K562 (cell line): Measurements from ENCODE around the gene KRAS. TPM values are rescaled to one million over a fixed set of nuclear protein-coding genes. Genes with fewer than 3 reads are reported as not detected.

Experiments used
- ATAC-seq: fragments of 200-7000 bp; cut with Tn5 transposase; 3 replicates; pipeline ENCODE4 v1.9.1; 2020; ENCODE audit warnings: moderate library complexity
- BruUV-seq: library from RNA; stranded (reverse); fragments of 400-500 nt; replicated peaks from 2 replicates; lab custom pipeline; 2021; lab: Mats Ljungman, UMichigan
- CTCF ChIA-PET: fragments of 300-600 bp; formaldehyde crosslinking; extraction: SDS; loops from one replicate; lab custom pipeline; 2021; ENCODE audit warnings: low intra/inter-chr PET ratio; lab: Yijun Ruan, JAX
- POLR2A ChIA-PET: fragments of 300-600, 350-650 bp; sonication (Branson Sonifier 250); formaldehyde crosslinking; extraction: SDS; loops from one replicate; lab custom pipeline; 2021; ENCODE audit warnings: antibody characterized with exemption, inconsistent platforms; lab: Yijun Ruan, JAX
- DNase-seq, 4 experiments: peaks; one replicate each; pipeline versions ENCODE4 v3.0.0 to v3.0.0-alpha.2; 2011 to 2018; ENCODE audit warnings: low spot score in 3 of 4, mixed read lengths in 3 of 4; ENCODE audit errors: extremely low read depth in 1 of 4
- FAIRE-seq: peaks from 2 replicates; lab custom pipeline; 2011; peaks lifted over from hg19 to GRCh38; lab: Jason Lieb, UNC
- H2AFZ ChIP-seq: 2 replicates; pipeline ENCODE4 v1.6.0; 2011; ENCODE audit warnings: low read depth, low read length, control low read depth, inconsistent platforms
- H3K27ac ChIP-seq: fragments of 200-600 bp; 3 replicates; pipeline ENCODE4 v1.8.0; 2011; ENCODE audit warnings: low read depth, mild to moderate bottlenecking, control low read depth, inconsistent platforms, low read length, moderate library complexity, mixed read lengths; ENCODE audit errors: extremely low read depth
- H3K27me3 ChIP-seq, 2 experiments: fragments of 300-600 bp in 1 of 2; 2 replicates in 1 of 2; 3 replicates in 1 of 2; pipeline versions ENCODE4 v1.6.0 to v1.8.0; 2011; ENCODE audit warnings: inconsistent platforms in 2 of 2, low read length in 2 of 2, mild to moderate bottlenecking in 1 of 2, mixed read lengths in 1 of 2, moderate library complexity in 1 of 2; ENCODE audit not compliant: control insufficient read depth in 2 of 2, insufficient read depth in 2 of 2
- H3K36me3 ChIP-seq: fragments of 300-600 bp; 3 replicates; pipeline ENCODE4 v1.8.0; 2011; ENCODE audit warnings: mild to moderate bottlenecking, low read length, inconsistent platforms; ENCODE audit not compliant: control insufficient read depth, insufficient read depth
- H3K4me1 ChIP-seq, 2 experiments: fragments of 200-600 bp in 1 of 2; replicated peaks in 1 of 2; 2 replicates in 1 of 2; 3 replicates in 1 of 2; pipeline versions ENCODE4 v1.5.1 to v1.8.0; 2011; ENCODE audit warnings: inconsistent platforms in 2 of 2, low read length in 2 of 2, mild to moderate bottlenecking in 1 of 2, mixed read lengths in 1 of 2, moderate library complexity in 1 of 2; ENCODE audit not compliant: control insufficient read depth in 2 of 2, insufficient read depth in 2 of 2
- H3K4me2 ChIP-seq: 2 replicates; pipeline ENCODE4 v1.6.1; 2011; ENCODE audit warnings: low read length, control low read depth, inconsistent platforms, mixed read lengths; ENCODE audit not compliant: insufficient read depth
- H3K4me3 ChIP-seq: fragments of 200-600 bp; sonication (generic), shearing (Covaris generic); 2 replicates; pipeline ENCODE4 v1.5.1; 2016; ENCODE audit warnings: control low read depth, inconsistent platforms
- H3K79me2 ChIP-seq: fragments of 200-600 bp; 3 replicates; pipeline ENCODE4 v1.8.0; 2011; ENCODE audit warnings: low read length, inconsistent platforms; ENCODE audit not compliant: control insufficient read depth, insufficient read depth
- H3K9ac ChIP-seq, 2 experiments: 2 replicates each; pipeline versions ENCODE4 v1.6.0 to v1.6.1; 2011; ENCODE audit warnings: low read depth in 2 of 2, low read length in 2 of 2, control low read depth in 1 of 2, inconsistent platforms in 1 of 2, mild to moderate bottlenecking in 1 of 2, mixed read lengths in 1 of 2; ENCODE audit not compliant: insufficient read depth in 1 of 2
- H3K9me1 ChIP-seq: one replicate; pipeline ENCODE4 v1.6.0; 2011; ENCODE audit warnings: inconsistent platforms, mild to moderate bottlenecking, low read length, moderate library complexity; ENCODE audit not compliant: control insufficient read depth, insufficient read depth
- H3K9me3 ChIP-seq: replicated peaks from 2 replicates; pipeline ENCODE4 v1.5.1; 2011; ENCODE audit warnings: low read depth, low read length, inconsistent platforms; ENCODE audit not compliant: control insufficient read depth, insufficient read depth
- H4K20me1 ChIP-seq: replicated peaks from 2 replicates; pipeline ENCODE4 v1.6.1; 2011; ENCODE audit warnings: low read length, inconsistent platforms, mixed read lengths; ENCODE audit not compliant: control insufficient read depth, insufficient read depth
- ARID4B ChIP-seq: sonication (generic); formaldehyde crosslinking; IDR thresholded peaks from 2 replicates; pipeline ENCODE4 v1.8.0; 2022; ENCODE audit warnings: mild to moderate bottlenecking, missing genetic modification reagents
- CC2D1A ChIP-seq: fragments of 450-650 bp; IDR thresholded peaks from 2 replicates; pipeline ENCODE4 v1.6.1; 2017; ENCODE audit warnings: mild to moderate bottlenecking
- CHD1 ChIP-seq: fragments of 200-600 bp; sonication (generic); IDR thresholded peaks from one replicate; pipeline ENCODE4 v1.6.1; 2012; ENCODE audit warnings: mild to moderate bottlenecking, moderate library complexity, low read length, inconsistent platforms
- DACH1 ChIP-seq: fragments of 450-650 bp; IDR thresholded peaks from 2 replicates; pipeline ENCODE4 v1.6.1; 2018; ENCODE audit not compliant: partially characterized antibody
- DDX20 ChIP-seq: fragments of 450-650 bp; IDR thresholded peaks from 2 replicates; pipeline ENCODE4 v1.6.1; 2016; ENCODE audit warnings: missing genetic modification characterization, low read depth, mild to moderate bottlenecking, missing compliant biosample characterization, moderate library complexity
- HMBOX1 ChIP-seq: sonication (generic); IDR thresholded peaks from 2 replicates; pipeline ENCODE4 v1.6.1; 2016
- KAT2B ChIP-seq: IDR thresholded peaks from one replicate; pipeline ENCODE4 v1.6.1; 2012; ENCODE audit warnings: low read depth, mild to moderate bottlenecking, control low read depth, inconsistent platforms, low read length, moderate library complexity
- KDM4B ChIP-seq, 2 experiments: fragments of 450-650 bp in 1 of 2; sonication (generic) in 1 of 2; IDR thresholded peaks; 2 replicates each; pipeline ENCODE4 v1.6.1; 2016 to 2017; ENCODE audit warnings: borderline replicate concordance in 2 of 2, antibody characterized with exemption in 1 of 2, low read depth in 1 of 2, mild to moderate bottlenecking in 1 of 2
- KHSRP ChIP-seq: fragments of 450-650 bp; IDR thresholded peaks from 2 replicates; pipeline ENCODE4 v1.6.1; 2017
- NFIX ChIP-seq: fragments of 250-450 bp; sonication (Bioruptor Pico); IDR thresholded peaks from 2 replicates; pipeline ENCODE4 v1.4.0; 2020; ENCODE audit warnings: low read depth, mild to moderate bottlenecking, moderate library complexity
- RBM39 ChIP-seq: fragments of 200-400 bp; formaldehyde crosslinking; optimal IDR thresholded peaks from 2 replicates; pipeline ENCODE3; 2018; ENCODE audit warnings: low read depth, low read length
- SAFB ChIP-seq: fragments of 200-400 bp; formaldehyde crosslinking; IDR thresholded peaks from 2 replicates; pipeline ENCODE4 v1.6.1; 2017; ENCODE audit warnings: low read depth, low read length, borderline replicate concordance
- UBTF ChIP-seq, 2 experiments: IDR thresholded peaks; 2 replicates each; pipeline ENCODE4 v1.6.1; 2012; ENCODE audit warnings: improper control_type of control experiment in 2 of 2, low read depth in 2 of 2, low read length in 2 of 2, borderline replicate concordance in 1 of 2
- ZFP1 ChIP-seq: fragments of 450-650 bp; formaldehyde crosslinking; IDR thresholded peaks from 2 replicates; pipeline ENCODE4 v1.4.0; 2020; ENCODE audit warnings: mild to moderate bottlenecking, mixed read lengths
- ZKSCAN3 ChIP-seq: fragments of 250-450 bp; sonication (Bioruptor Pico); IDR thresholded peaks from 2 replicates; pipeline ENCODE4 v1.4.0; 2020
- ZNF140 ChIP-seq: fragments of 250-450 bp; sonication (Bioruptor Pico); IDR thresholded peaks from 2 replicates; pipeline ENCODE4 v1.8.0; 2021; ENCODE audit warnings: moderate library complexity, mild to moderate bottlenecking, inconsistent platforms
- ZNF699 ChIP-seq: fragments of 250-450 bp; sonication (Bioruptor Pico); IDR thresholded peaks from 2 replicates; pipeline ENCODE4 v1.8.0; 2021; ENCODE audit warnings: mild to moderate bottlenecking, moderate library complexity; ENCODE audit not compliant: insufficient replicate concordance
- WGBS: fragments of 100-300 bp; shearing (Covaris generic); methylation state at CpG from one replicate; pipeline ENCODE4 v1.1.6; 2016; ENCODE audit warnings: low coverage, mixed read lengths; ENCODE audit not compliant: insufficient coverage; ENCODE audit errors: missing lambda C conversion rate; 5-methylcytosine and 5-hydroxymethylcytosine counted together
- in situ Hi-C: fragments of 300-500 bp; cut with MboI; formaldehyde crosslinking; loops from 4 replicates; pipeline ENCODE4 v1.15.0; 2018; ENCODE audit warnings: inconsistent platforms, mixed read lengths
- intact Hi-C: fragments of 100-400 bp; cut with micrococcal nuclease; formaldehyde crosslinking; loops from 2 replicates; pipeline ENCODE4 v1.14.2; 2022
- polyA plus RNA-seq, 8 experiments: library from polyadenylated mRNA; depleted of rRNA in 4 of 8; stranded (reverse) in 5 of 8; unstranded in 3 of 8; fragments of >200 nt; fragmentation: Nextera tagmentation in 2 of 8; fragmentation: Illumina TruSeq in 1 of 8; extraction: Ambion mirVana in 2 of 8; extraction: Trizol in 1 of 8; gene quantifications; 2 replicates each; pipeline versions ENCODE4 v1.2.1 to v1.2.3, GENCODE V29; 2011 to 2014; ENCODE audit warnings: inconsistent platforms in 1 of 8, missing spikeins in 1 of 8
- total RNA-seq, 7 experiments: library from RNA; depleted of rRNA in 6 of 7; stranded (reverse); fragments of >200 nt in 6 of 7; fragmentation: Illumina TruSeq in 2 of 7; extraction: Trizol in 2 of 7; gene quantifications; 2 replicates each; pipeline versions ENCODE4 v1.2.1 to v1.2.3, GENCODE V29; 2011 to 2021; ENCODE audit warnings: low replicate concordance in 1 of 7

Gene KRAS
- total and polyA plus RNA-seq, 9 of the 15 experiments (the other 6 are each of a cell fraction or from before 2014, with no cell fraction given) = 7.2 to 21.2 (median 12.7) TPM

- Histone ChIP-seq H3K4me3 (no peak overlapping the region), H3K27me3 (peaks cover 0 to 3% of the 10 kb centered on the region in 2 experiments; a peak in 2 of 5 replicates), H3K27ac (no peak overlapping the region), H3K79me2 (no peaks in the 10 kb centered on the region), H3K9me1 (no peaks in the 10 kb centered on the region), H3K36me3 (no peaks in the 10 kb centered on the region), H3K4me1 (no peaks in the 10 kb centered on the region), H4K20me1 (no peaks in the 10 kb centered on the region), H3K9me3 (no peaks in the 10 kb centered on the region), H2AFZ (no peak overlapping the region), H3K9ac (no peak overlapping the region), H3K4me2 (no peak overlapping the region)
- intact Hi-C loops = no loop called here
- ATAC-seq (no peak), FAIRE-seq (no peak), DNase-seq (no peak)
- in situ Hi-C loops = no loop called here
- TF ChIP-seq NFIX (CRISPR knock-in tag) (no peak), DACH1 (no peak), ZKSCAN3 (CRISPR knock-in tag) (no peak), RBM39 (no peak), ZNF699 (CRISPR knock-in tag) (no peak), UBTF (IDR thresholded peaks at IDR 0.05; ENCODE audit: borderline replicate concordance in 1 of 2, low read depth in 2 of 2, low read length in 2 of 2) (no peak), ZFP1 (CRISPR knock-in tag) (no peak), CHD1 (no peak), KDM4B (IDR thresholded peaks at IDR 0.05; ENCODE audit: borderline replicate concordance in 2 of 2, low read depth in 1 of 2) (no peak), DDX20 (no peak), KHSRP (no peak), KAT2B (no peak), SAFB (no peak), ZNF140 (CRISPR knock-in tag) (no peak), CC2D1A (no peak), ARID4B (no peak), HMBOX1 (no peak)
- POLR2A ChIA-PET = no interaction called here
- 7% methylated on average over 1 of the region's 1 CpG for WGBS
- CTCF ChIA-PET = no interaction called here
- BruUV-seq = no TSS peak
These were observed 14.1 kb upstream of the KRAS start for GRCh38 chr12:25264862-25265261.
